CD14-positive monocyte (primary cell): ENCODE results near the gene CDH12. TPM values are rescaled to one million over a fixed set of nuclear protein-coding genes. Genes with fewer than 3 reads are reported as not detected.

ENCODE experiments used
- DNase-seq, 3 donors: peaks; one replicate each; pipeline ENCODE4 v3.0.0-alpha.2; 2011 to 2022
- H2AFZ ChIP-seq: 2 replicates; pipeline ENCODE4 v1.6.0; 2012; ENCODE audit warnings: mild to moderate bottlenecking, low read depth, low read length, inconsistent platforms; ENCODE audit not compliant: insufficient read depth, poor library complexity, severe bottlenecking
- H3K27ac ChIP-seq, 2 donors: 1 replicate in 1 of 2; 2 replicates in 1 of 2; pipeline ENCODE4 v1.5.1; 2012 to 2013; ENCODE audit warnings: low read length in 2 of 2, control low read depth in 1 of 2, inconsistent platforms in 1 of 2, low read depth in 1 of 2, mild to moderate bottlenecking in 1 of 2
- H3K27me3 ChIP-seq, 2 donors: one replicate each; pipeline versions ENCODE4 v1.6.0 to v1.6.1; 2011 to 2013; ENCODE audit warnings: low read length in 2 of 2; ENCODE audit not compliant: control insufficient read depth in 2 of 2, insufficient read depth in 2 of 2
- H3K36me3 ChIP-seq, 2 donors: replicated peaks in 1 of 2; 1 replicate in 1 of 2; 2 replicates in 1 of 2; pipeline versions ENCODE4 v1.5.1 to v1.6.1; 2012 to 2013; ENCODE audit warnings: low read length in 2 of 2, control low read depth in 1 of 2, inconsistent platforms in 1 of 2, mild to moderate bottlenecking in 1 of 2; ENCODE audit not compliant: insufficient read depth in 2 of 2, control insufficient read depth in 1 of 2
- H3K4me1 ChIP-seq, 2 donors: 1 replicate in 1 of 2; 2 replicates in 1 of 2; pipeline versions ENCODE4 v1.5.1 to v1.6.1; 2012 to 2013; ENCODE audit warnings: low read length in 2 of 2, control low read depth in 1 of 2, inconsistent platforms in 1 of 2, mild to moderate bottlenecking in 1 of 2, moderate library complexity in 1 of 2; ENCODE audit not compliant: insufficient read depth in 2 of 2, control insufficient read depth in 1 of 2
- H3K4me2 ChIP-seq: replicated peaks from 2 replicates; pipeline ENCODE3; 2012; ENCODE audit warnings: low read length, moderate library complexity, mild to moderate bottlenecking; ENCODE audit not compliant: poor library complexity, severe bottlenecking; ENCODE audit errors: extremely low read depth
- H3K4me3 ChIP-seq, 3 experiments: fragments of 200-600 bp in 1 of 3; sonication (generic) in 1 of 3; replicated peaks in 1 of 3; 1 replicate in 2 of 3; 2 replicates in 1 of 3; pipeline ENCODE4 v1.5.1; 2011 to 2013; ENCODE audit warnings: low read length in 3 of 3, mild to moderate bottlenecking in 3 of 3, control low read depth in 2 of 3, low read depth in 2 of 3, inconsistent platforms in 1 of 3, moderate library complexity in 1 of 3
- H3K79me2 ChIP-seq: 2 replicates; pipeline ENCODE4 v1.6.0; 2012; ENCODE audit warnings: mild to moderate bottlenecking, control low read depth, inconsistent platforms, low read length, moderate library complexity; ENCODE audit not compliant: insufficient read depth
- H3K9ac ChIP-seq: 2 replicates; pipeline ENCODE4 v1.6.0; 2017; ENCODE audit warnings: low read length, mild to moderate bottlenecking; ENCODE audit not compliant: insufficient read depth, poor library complexity, severe bottlenecking
- H3K9me3 ChIP-seq, 2 donors: replicated peaks in 1 of 2; 1 replicate in 1 of 2; 2 replicates in 1 of 2; pipeline versions ENCODE4 v1.5.1 to v1.6.1; 2012 to 2013; ENCODE audit warnings: low read length in 2 of 2, control low read depth in 1 of 2; ENCODE audit not compliant: control insufficient read depth in 1 of 2, insufficient read depth in 1 of 2
- H4K20me1 ChIP-seq: 2 replicates; pipeline ENCODE4 v1.6.0; 2012; ENCODE audit warnings: mild to moderate bottlenecking, low read length, control low read depth, moderate library complexity; ENCODE audit not compliant: insufficient read depth
- H3K27ac Mint-ChIP-seq, 7 donors: one replicate each; pipeline ENCODE4 v1.8.0; 2020; ENCODE audit warnings: mild to moderate bottlenecking in 7 of 7, mixed read lengths in 7 of 7, moderate library complexity in 6 of 7, inconsistent platforms in 2 of 7
- H3K27me3 Mint-ChIP-seq, 3 donors: one replicate each; pipeline ENCODE4 v1.8.0; 2021 to 2022; ENCODE audit warnings: low read depth in 3 of 3, mild to moderate bottlenecking in 3 of 3, mixed read lengths in 3 of 3, moderate library complexity in 3 of 3, inconsistent platforms in 1 of 3
- H3K36me3 Mint-ChIP-seq, 2 donors: one replicate each; pipeline ENCODE4 v1.8.0; 2020; ENCODE audit warnings: mixed read lengths in 2 of 2, inconsistent platforms in 1 of 2, mild to moderate bottlenecking in 1 of 2
- H3K4me1 Mint-ChIP-seq: one replicate; pipeline ENCODE4 v1.8.0; 2020; ENCODE audit warnings: mild to moderate bottlenecking, mixed read lengths
- H3K4me3 Mint-ChIP-seq, 2 donors: one replicate each; pipeline ENCODE4 v1.8.0; 2020; ENCODE audit warnings: mild to moderate bottlenecking in 2 of 2, mixed read lengths in 2 of 2, moderate library complexity in 1 of 2
- H3K9me3 Mint-ChIP-seq, 7 donors: one replicate each; pipeline ENCODE4 v1.8.0; 2020 to 2022; ENCODE audit warnings: mixed read lengths in 7 of 7, mild to moderate bottlenecking in 6 of 7, moderate library complexity in 6 of 7, inconsistent platforms in 2 of 7
- CTCF ChIP-seq: fragments of 200-600 bp; IDR thresholded peaks from one replicate; pipeline ENCODE4 v1.8.0; 2022; ENCODE audit warnings: antibody characterized with exemption, mild to moderate bottlenecking
- WGBS: methylation state at CpG from one replicate; pipeline ENCODE4 v1.1.5; 2013; ENCODE audit warnings: missing lambda C conversion rate; ENCODE audit not compliant: insufficient coverage; 5-methylcytosine and 5-hydroxymethylcytosine counted together
- intact Hi-C, 2 donors: fragments of 100-400 bp; cut with micrococcal nuclease; formaldehyde crosslinking; loops; one replicate each; pipeline versions ENCODE4 v1.15.0 to v1.15.1; 2023
- polyA plus RNA-seq, 3 donors: library from polyadenylated mRNA; depleted of rRNA in 1 of 3; unstranded in 2 of 3; stranded (reverse) in 1 of 3; fragments of 300-500 nt in 2 of 3; fragments of >200 nt in 1 of 3; fragmentation: Illumina TruSeq in 2 of 3; gene quantifications; 1 replicate in 2 of 3; 2 replicates in 1 of 3; pipeline ENCODE4 v1.2.3, GENCODE V29; 2012 to 2021

Gene CDH12
- polyA plus RNA-seq, 3 donors, result not detected

DNA sequence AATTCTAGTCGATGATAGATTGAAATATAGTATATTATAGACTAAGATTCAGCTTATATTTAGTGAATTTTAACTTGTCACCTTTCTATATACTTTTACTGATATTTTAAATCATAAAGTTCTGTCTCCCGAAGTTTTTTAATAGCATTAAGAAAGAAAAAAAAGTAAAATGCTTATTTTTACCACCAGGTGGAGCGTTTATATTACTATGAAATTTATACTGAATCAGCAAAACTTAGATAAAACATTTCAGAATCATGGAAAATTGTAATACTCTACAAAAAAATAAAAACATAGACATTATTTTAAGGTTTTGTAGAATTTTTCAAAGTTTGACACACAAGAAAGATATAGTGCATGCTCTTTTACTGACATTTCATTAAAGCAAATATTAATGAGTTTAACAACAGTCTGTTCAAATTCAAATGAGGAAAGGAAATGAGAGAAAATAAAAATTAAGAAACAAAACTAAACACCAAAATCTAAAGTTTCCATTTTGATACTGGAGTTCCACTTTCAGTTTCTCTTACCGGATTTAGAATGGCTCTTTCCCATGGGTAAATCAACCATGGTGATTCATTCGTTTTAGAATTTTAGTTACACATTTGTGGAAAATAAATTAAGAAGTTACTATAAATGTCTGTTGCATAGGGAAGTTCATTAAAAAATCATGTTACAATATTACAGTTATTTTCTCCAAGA is 1035.3 kb downstream of the CDH12 start:
- H2AFZ ChIP-seq, result no peak overlapping the region

GRCh38 chr5:21810737-21811316 is 1042.3 kb downstream of the CDH12 start:
- H3K9me3 Mint-ChIP-seq, result no peaks in the 10 kb centered on the region
- intact Hi-C loops, result no loop called here
- Histone ChIP-seq H3K36me3 (no peaks in the 10 kb centered on the region), H3K27ac (no peak overlapping the region), H3K79me2 (no peaks in the 10 kb centered on the region), H3K4me1 (peaks cover 0 to 5% of the 10 kb centered on the region in 2 donors), H3K9me3 (no peaks in the 10 kb centered on the region), H3K4me3 (no peak overlapping the region), H3K9ac (no peak overlapping the region), H2AFZ (no peak overlapping the region), H3K27me3 (no peaks in the 10 kb centered on the region), H4K20me1 (no peaks in the 10 kb centered on the region), H3K4me2 (no peak overlapping the region)
- WGBS, result no CpG with 5 or more reads among the region's 5 CpGs
- H3K36me3 Mint-ChIP-seq, result no peaks in the 10 kb centered on the region
- DNase-seq, result no peak
- TF ChIP-seq CTCF, result peak; percentile 34
- peaks cover 0 to 1% (median 0%) of the 10 kb centered on the region in 3 donors for H3K27me3 Mint-ChIP-seq
- H3K27ac Mint-ChIP-seq, result no peak overlapping the region
- H3K4me3 Mint-ChIP-seq, result no peak overlapping the region
- peaks cover 19% of the 10 kb centered on the region for H3K4me1 Mint-ChIP-seq

More for the DNA sequence above, 1035.3 kb downstream of the CDH12 start:
- Mint-ChIP-seq H3K36me3 (no peaks in the 10 kb centered on the region), H3K4me1 (peaks cover 1% of the 10 kb centered on the region), H3K27me3 (peaks cover 0 to 1% (median 0%) of the 10 kb centered on the region in 3 donors), H3K27ac (peak overlapping the region in 1 of 7 donors; percentile 61), H3K4me3 (peak overlapping the region in 1 of 2 donors; percentile 77), H3K9me3 (no peaks in the 10 kb centered on the region)
- no peaks in the 10 kb centered on the region for H3K9me3 ChIP-seq
- H3K4me3 ChIP-seq, result peak overlapping the region in 1 of 3 experiments; percentile 18
- WGBS, result no CpG with 5 or more reads among the region's 5 CpGs
- H3K27ac ChIP-seq, result no peak overlapping the region
- H3K4me2 ChIP-seq, result peak overlapping the region; percentile 15
- no peak for TF ChIP-seq CTCF
- no peaks in the 10 kb centered on the region for H4K20me1 ChIP-seq
- intact Hi-C loops, result no loop called here
- H3K79me2 ChIP-seq, result no peaks in the 10 kb centered on the region
- no peak for DNase-seq
- H3K27me3 ChIP-seq, result no peaks in the 10 kb centered on the region
- no peaks in the 10 kb centered on the region for H3K36me3 ChIP-seq
- H3K9ac ChIP-seq, result no peak overlapping the region
- no peaks in the 10 kb centered on the region for H3K4me1 ChIP-seq
